Measurements from ENCODE around the gene FAM89A.

FAM89A gene

DNA sequence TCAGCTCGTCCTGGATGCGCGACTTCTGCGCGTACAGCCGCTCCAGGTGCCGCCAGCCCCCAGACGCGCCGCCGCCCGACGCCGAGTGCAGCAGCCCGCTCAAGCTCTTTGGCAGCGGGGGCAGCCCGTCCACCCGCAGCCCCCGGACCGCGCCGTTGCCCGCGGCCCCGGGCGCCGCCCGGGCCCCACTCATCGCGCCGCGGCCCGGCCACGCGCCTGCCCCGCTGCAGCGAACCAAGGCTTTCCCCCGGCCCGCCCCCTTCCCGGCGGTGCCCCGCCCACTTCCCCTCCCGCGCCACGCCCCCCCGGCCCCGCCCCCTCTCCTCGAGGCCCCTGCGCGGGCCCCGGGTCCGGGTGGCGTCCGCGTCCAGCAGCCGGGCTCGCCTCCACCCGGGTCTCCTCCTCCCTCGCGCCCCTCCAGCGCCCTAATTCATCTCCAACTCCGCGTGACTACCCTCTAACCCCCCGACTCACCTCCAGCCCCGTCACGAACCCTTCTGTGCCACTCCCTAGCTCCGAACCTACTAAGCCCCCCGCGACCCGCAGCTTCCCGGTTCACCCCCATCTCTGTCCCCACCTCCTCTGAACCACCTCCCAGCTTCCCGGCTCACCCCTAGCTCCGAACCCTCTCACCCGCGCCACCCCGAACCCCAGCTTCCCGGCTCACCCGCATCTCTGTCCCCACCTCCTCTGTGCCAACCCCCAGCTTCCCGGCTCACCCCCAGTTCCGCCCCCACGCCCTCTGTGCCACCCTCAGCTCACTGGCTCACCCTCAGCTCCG lies at the start of gene FAM89A:
Gene FAM89A, minus strand, starts transcription at position 236 of the 781 bp plus-strand sequence. Its CDS starts 43 bp downstream, at position 193.
- DNase-seq (ENCODE audit: low spot score): peak; percentile 83

DNA sequence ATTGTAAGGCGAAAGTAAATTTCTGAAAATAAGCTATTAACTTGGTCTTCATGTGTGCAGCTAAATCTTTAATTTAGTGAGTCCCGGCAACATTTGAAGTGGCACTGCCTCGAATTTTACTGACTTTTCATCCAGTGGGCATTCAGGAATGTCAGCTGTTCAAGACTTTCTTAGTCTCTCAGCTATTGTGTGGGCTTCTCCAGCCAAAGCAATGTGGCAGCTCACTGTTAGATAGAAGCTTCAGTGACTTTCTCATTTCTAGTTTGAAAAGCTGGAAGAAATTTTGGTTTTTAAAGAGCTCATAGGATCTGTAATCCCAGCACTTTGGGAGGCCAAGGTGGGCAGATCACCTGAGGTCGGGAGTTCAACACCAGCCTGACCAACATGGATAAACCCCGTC lies 44.3 kb upstream of the FAM89A start:
- DNase-seq (ENCODE audit: low spot score): no peak

GRCh38 chr1:231079163-231079562 lies 39.1 kb upstream of the FAM89A start:
- no peak for DNase-seq (ENCODE audit: low spot score)

- DNase-seq (ENCODE audit: low spot score): no peak
These were observed 38.2 kb upstream of the FAM89A start for GRCh38 chr1:231078250-231078649.

DNA sequence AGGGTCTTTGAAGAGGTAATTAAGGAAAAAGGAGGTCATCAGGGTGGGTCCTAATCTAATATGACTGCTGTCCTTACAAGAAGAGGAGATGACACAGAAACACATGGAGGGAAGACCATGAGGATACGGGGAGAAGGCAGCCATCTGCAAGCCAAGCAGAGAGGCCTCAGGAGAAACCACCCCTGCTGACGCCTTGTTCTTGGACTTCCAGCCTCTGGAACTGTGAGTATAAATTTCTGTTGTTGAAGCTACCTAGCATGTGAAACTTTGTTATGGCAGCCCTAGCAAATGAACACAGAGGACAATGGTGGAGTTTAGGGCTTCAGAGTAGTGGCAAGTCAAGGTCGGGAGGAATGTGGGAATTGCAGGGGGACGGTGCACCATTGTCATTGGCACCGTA lies 36.7 kb upstream of the FAM89A start:
- no peak for DNase-seq (ENCODE audit: low spot score)

DNA sequence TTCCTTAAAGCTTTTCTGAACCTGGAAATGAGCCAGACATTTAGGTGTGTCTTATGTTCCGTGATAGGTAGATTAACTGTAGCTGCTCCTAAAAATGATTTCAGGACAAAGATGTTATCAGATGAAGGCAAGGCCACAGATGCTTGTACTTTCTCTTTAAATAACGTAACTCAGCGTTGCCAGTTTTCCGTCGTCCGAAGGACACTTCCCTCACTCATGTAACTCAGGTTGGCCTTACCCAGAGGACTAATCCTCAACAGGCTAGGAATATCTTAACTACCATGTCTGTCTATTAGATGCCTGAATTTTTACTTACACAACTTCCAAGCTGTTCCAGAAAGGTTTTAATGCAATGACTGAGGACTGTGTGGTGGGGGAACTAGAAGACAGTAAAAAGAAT lies 35.4 kb upstream of the FAM89A start:
- DNase-seq (ENCODE audit: low spot score): no peak

DNA sequence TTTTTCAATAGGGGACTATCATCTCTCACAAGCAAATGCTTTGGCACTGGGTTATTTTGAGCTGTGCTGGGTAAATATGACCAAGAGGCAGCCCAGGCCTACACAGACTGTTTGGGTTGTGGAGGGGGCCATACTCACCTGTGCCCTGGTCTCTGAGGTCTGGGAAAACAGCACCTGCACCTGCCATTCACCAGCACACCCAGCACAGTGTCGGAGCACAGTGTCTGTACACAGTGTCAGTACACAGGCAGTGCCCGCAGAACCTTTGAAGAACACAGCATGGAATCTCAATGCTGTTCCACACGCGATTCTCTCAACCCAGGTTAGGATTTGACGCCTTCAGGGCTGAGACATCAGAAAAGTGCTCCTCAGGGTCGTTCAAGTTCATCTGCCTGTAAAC lies 35.0 kb upstream of the FAM89A start:
- DNase-seq (ENCODE audit: low spot score): no peak

DNA sequence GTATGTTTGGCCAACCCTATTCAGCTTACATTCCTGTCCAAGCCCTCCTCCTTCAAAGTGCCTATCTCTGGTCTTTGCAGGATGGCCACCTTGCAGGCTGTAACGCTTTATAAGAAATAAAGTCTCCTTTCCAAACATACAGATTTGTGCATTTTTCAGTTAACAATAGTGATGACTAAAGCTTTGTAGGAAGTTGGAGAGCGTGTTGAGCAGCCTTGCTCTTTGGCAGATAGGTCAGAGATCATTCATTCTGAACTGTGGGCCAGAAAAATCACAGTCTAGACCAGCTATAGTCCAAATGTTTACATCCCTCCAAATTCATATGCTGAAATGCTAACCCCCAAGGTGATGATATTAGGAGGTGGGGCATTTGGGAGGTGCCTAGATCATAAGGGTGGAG lies 34.0 kb upstream of the FAM89A start:
- DNase-seq (ENCODE audit: low spot score): no peak

- no peak for DNase-seq (ENCODE audit: low spot score)
These were observed 33.3 kb upstream of the FAM89A start for GRCh38 chr1:231073331-231073730.

DNA sequence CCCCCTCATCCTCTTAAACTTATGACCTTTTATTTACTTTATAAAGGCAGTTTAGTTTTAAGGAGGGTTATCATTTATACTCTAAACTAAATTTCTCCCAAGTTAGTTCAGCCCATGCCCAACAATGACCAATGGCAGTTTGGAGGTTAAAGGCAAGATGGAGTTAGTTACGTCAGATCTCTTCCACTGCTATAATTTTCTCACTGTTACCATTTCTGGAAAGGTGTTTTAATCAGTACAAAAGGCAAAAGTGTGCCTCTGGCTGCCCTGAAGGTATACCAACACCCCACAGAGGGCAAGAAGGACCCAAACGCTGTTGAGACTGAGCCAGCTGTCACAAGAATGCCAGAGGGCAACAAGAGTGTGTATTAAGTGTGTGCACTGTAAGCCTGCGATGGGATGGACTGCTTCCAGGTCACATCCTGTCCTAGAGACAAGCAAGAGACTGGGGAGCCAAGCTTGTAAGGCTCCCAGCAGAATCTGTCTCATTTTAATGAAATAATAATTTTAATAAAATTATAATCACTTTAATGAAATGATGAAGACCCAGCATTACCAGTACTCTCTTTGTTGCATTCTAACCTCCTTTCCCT lies 32.5 kb upstream of the FAM89A start:
- no peak for DNase-seq (ENCODE audit: low spot score)

DNA sequence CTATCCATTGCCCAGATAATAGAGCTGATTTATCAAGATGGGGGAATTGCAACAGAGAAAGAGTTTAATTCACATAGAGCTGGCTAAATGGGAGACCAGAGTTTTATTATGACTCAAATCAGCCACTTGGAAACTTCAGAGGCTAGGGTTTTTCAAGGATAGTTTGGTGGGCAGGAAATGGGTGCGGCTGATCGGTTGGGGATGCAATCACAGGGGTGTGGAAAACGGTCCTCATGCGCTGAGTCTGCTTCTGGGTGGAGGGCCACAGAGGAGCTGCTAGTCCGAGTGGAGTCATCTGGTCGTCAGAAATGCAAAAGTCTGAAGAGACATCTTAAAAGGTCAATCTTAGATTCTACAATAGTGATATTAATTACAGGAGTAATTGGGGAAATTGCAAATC lies 32.0 kb upstream of the FAM89A start:
- DNase-seq (ENCODE audit: low spot score): no peak

- DNase-seq (ENCODE audit: low spot score): no peak
These were observed 30.8 kb upstream of the FAM89A start for GRCh38 chr1:231070758-231071444.

DNA sequence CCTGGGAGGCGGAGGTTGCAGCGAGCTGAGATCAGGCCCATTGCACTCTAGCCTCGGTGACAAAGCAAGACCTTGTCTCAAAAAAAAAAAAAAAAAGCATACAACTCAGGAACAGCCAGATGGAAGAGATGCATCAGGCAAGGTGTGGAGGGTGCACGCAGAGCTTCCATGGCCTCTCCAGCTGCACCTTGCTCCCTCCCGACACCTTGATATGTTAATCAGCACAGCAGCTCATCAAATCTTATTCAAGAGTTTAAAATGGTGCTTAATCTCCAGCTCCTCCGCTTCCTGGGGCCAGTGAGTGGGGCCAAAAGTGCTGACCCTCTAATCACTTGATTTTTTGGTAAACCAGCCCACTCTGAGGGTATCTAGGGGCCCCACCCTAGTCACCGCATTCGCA lies 29.3 kb upstream of the FAM89A start:
- DNase-seq (ENCODE audit: low spot score): no peak

GRCh38 chr1:231068762-231069161 lies 28.7 kb upstream of the FAM89A start:
- no peak for DNase-seq (ENCODE audit: low spot score)

GRCh38 chr1:231065510-231066241 lies 25.6 kb upstream of the FAM89A start:
- no peak for DNase-seq (ENCODE audit: low spot score)

GRCh38 chr1:231064418-231064817 lies 24.4 kb upstream of the FAM89A start:
- no peak for DNase-seq (ENCODE audit: low spot score)

GRCh38 chr1:231063331-231063730 lies 23.3 kb upstream of the FAM89A start:
- no peak for DNase-seq (ENCODE audit: low spot score)

DNA sequence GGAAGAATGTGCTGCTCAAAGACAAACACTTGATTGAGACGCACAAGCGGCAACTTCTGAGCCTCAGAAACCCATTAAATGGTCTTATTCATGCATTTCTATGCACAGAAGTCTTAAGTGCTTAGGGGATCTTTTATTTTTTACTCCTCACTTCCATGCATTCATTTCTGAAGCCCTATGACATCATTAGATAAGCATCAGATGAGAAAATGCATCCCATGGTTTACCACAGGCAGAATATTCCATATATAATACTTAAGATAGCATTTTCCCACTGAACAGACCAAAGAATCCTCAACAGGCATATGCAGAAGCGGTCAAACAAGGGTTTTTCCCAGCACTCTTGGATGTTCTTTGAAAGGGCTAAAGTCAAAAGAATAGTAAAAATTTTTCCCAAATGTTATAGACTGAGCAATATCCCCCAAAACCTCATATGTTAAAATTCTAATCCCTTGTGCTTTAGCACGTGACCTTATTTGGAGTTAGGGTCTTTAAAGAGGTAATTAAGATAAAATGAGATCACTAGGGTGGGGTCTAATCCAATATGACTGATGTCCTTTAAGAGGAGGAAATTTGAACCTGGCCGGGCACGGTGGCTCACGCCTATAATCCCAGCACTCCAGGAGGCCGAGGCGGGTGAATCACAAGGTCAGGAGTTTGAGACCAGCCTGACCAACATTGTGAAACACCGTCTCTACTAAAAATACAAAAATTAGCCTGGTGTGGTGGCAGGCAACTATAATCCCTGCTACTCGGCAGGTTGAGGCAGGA lies 22.6 kb upstream of the FAM89A start:
- DNase-seq (ENCODE audit: low spot score): no peak

GRCh38 chr1:231059566-231060193 lies 19.6 kb upstream of the FAM89A start:
- DNase-seq (ENCODE audit: low spot score): no peak

GRCh38 chr1:231058416-231059109 lies 18.5 kb upstream of the FAM89A start:
- no peak for DNase-seq (ENCODE audit: low spot score)

GRCh38 chr1:231057410-231057809 lies 17.4 kb upstream of the FAM89A start:
- DNase-seq (ENCODE audit: low spot score): no peak

Measured in ecto neural progenitor cell (in vitro differentiated cells).